ENCODE measurements around the gene EYS. TPM values are rescaled to one million over a fixed set of nuclear protein-coding genes. Genes with fewer than 3 reads are reported as not detected.
"Not testable (repeated sequence)": the region's sequence is repeated elsewhere in the genome, so short reads cannot be mapped to it uniquely, and the experiment has no call there.

EYS gene
- total and polyA plus RNA-seq, 2 experiments from 2014 or later, result 0.04 TPM; not detected in 1

GRCh38 chr6:64249115-64249514, 1457.9 kb downstream of the EYS start:
- H3F3A ChIP-seq (ENCODE audit: insufficient read depth), result no peaks in the 10 kb centered on the region
- no peaks in the 10 kb centered on the region for H3K4me1 ChIP-seq (ENCODE audit: insufficient read depth)
- H3K36me3 ChIP-seq (ENCODE audit: low read depth), result no peaks in the 10 kb centered on the region
- no peak overlapping the region for H3K27ac ChIP-seq
- H3K79me2 ChIP-seq (ENCODE audit: insufficient read depth), result no peaks in the 10 kb centered on the region
- H3K9me3 ChIP-seq (ENCODE audit: low read depth), result no peaks in the 10 kb centered on the region
- no peak for DNase-seq
- in situ Hi-C loops (cut with MboI), result no loop called here
- no peak overlapping the region for H2AFZ ChIP-seq
- WGBS, 2 experiments (ENCODE audit: low coverage in 1 of 2, low lambda C conversion rate in 2 of 2, missing lambda C conversion rate in 2 of 2), result 74 to 87% methylated on average over 1 of the region's 1 CpG
- TF ChIP-seq EZH2phosphoT487 (IDR thresholded peaks at IDR 0.05; ENCODE audit: insufficient read depth, low read depth), result no peak
- no peak for TF ChIP-seq EZH2 (IDR thresholded peaks at IDR 0.05; ENCODE audit: insufficient read depth, poor library complexity, severe bottlenecking)
- H3K4me2 ChIP-seq (ENCODE audit: unreplicated experiment), result no peak overlapping the region
- no peaks in the 10 kb centered on the region for H3K27me3 ChIP-seq (replicated peaks; ENCODE audit: insufficient read depth)
- no peak overlapping the region for H3K9ac ChIP-seq
- H3K4me3 ChIP-seq, result no peak overlapping the region
- H4K20me1 ChIP-seq (ENCODE audit: insufficient read depth), result no peaks in the 10 kb centered on the region
- no peaks in the 10 kb centered on the region for H3K9me2 ChIP-seq (ENCODE audit: insufficient read depth)

GRCh38 chr6:64243618-64244017, 1463.4 kb downstream of the EYS start:
- in situ Hi-C loops (cut with MboI), result no loop called here
- no peaks in the 10 kb centered on the region for H3K36me3 ChIP-seq (ENCODE audit: low read depth)
- DNase-seq, result no peak
- H3K27ac ChIP-seq, result no peak overlapping the region
- H3K9me3 ChIP-seq (ENCODE audit: low read depth), result no peaks in the 10 kb centered on the region
- no peaks in the 10 kb centered on the region for H3F3A ChIP-seq (ENCODE audit: insufficient read depth)
- TF ChIP-seq EZH2 (IDR thresholded peaks at IDR 0.05; ENCODE audit: insufficient read depth, poor library complexity, severe bottlenecking) (no peak), EZH2phosphoT487 (IDR thresholded peaks at IDR 0.05; ENCODE audit: insufficient read depth, low read depth) (no peak)
- H4K20me1 ChIP-seq (ENCODE audit: insufficient read depth), result no peaks in the 10 kb centered on the region
- no peaks in the 10 kb centered on the region for H3K79me2 ChIP-seq (ENCODE audit: insufficient read depth)
- no peak overlapping the region for H2AFZ ChIP-seq
- H3K9me2 ChIP-seq (ENCODE audit: insufficient read depth), result no peaks in the 10 kb centered on the region
- no peak overlapping the region for H3K4me3 ChIP-seq
- H3K27me3 ChIP-seq (replicated peaks; ENCODE audit: insufficient read depth), result no peaks in the 10 kb centered on the region
- no peak overlapping the region for H3K9ac ChIP-seq
- no peaks in the 10 kb centered on the region for H3K4me1 ChIP-seq (ENCODE audit: insufficient read depth)
- H3K4me2 ChIP-seq (ENCODE audit: unreplicated experiment), result no peak overlapping the region

GRCh38 chr6:64238908-64239307, 1468.1 kb downstream of the EYS start:
- H3K27me3 ChIP-seq (replicated peaks; ENCODE audit: insufficient read depth); H3K9ac ChIP-seq; DNase-seq; H3K27ac ChIP-seq; in situ Hi-C loops (cut with MboI); H3K4me3 ChIP-seq; H3F3A ChIP-seq (ENCODE audit: insufficient read depth); H3K9me2 ChIP-seq (ENCODE audit: insufficient read depth); H3K4me2 ChIP-seq (ENCODE audit: unreplicated experiment); H3K36me3 ChIP-seq (ENCODE audit: low read depth); H4K20me1 ChIP-seq (ENCODE audit: insufficient read depth); H2AFZ ChIP-seq; H3K79me2 ChIP-seq (ENCODE audit: insufficient read depth); H3K9me3 ChIP-seq (ENCODE audit: low read depth); H3K4me1 ChIP-seq (ENCODE audit: insufficient read depth): not testable (repeated sequence)
- WGBS, 2 experiments (ENCODE audit: low coverage in 1 of 2, low lambda C conversion rate in 2 of 2, missing lambda C conversion rate in 2 of 2), result 21 to 26% methylated on average over 2 of the region's 2 CpGs

- no peaks in the 10 kb centered on the region for H3K36me3 ChIP-seq (ENCODE audit: low read depth)
- H3K9me3 ChIP-seq (ENCODE audit: low read depth), result no peaks in the 10 kb centered on the region
- TF ChIP-seq EZH2phosphoT487 (IDR thresholded peaks at IDR 0.05; ENCODE audit: insufficient read depth, low read depth) (no peak), EZH2 (IDR thresholded peaks at IDR 0.05; ENCODE audit: insufficient read depth, poor library complexity, severe bottlenecking) (no peak)
- H3F3A ChIP-seq (ENCODE audit: insufficient read depth), result no peaks in the 10 kb centered on the region
- no peak overlapping the region for H3K9ac ChIP-seq
- WGBS, 2 experiments (ENCODE audit: low coverage in 1 of 2, low lambda C conversion rate in 2 of 2, missing lambda C conversion rate in 2 of 2), result 67 to 71% methylated on average over 3 of the region's 3 CpGs
- H2AFZ ChIP-seq, result no peak overlapping the region
- no peaks in the 10 kb centered on the region for H3K79me2 ChIP-seq (ENCODE audit: insufficient read depth)
- no peaks in the 10 kb centered on the region for H3K9me2 ChIP-seq (ENCODE audit: insufficient read depth)
- no peak for DNase-seq
- H3K4me3 ChIP-seq, result no peak overlapping the region
- in situ Hi-C loops (cut with MboI), result no loop called here
- H3K27ac ChIP-seq, result no peak overlapping the region
- H3K4me1 ChIP-seq (ENCODE audit: insufficient read depth), result no peaks in the 10 kb centered on the region
- H4K20me1 ChIP-seq (ENCODE audit: insufficient read depth), result no peaks in the 10 kb centered on the region
- no peak overlapping the region for H3K4me2 ChIP-seq (ENCODE audit: unreplicated experiment)
- no peaks in the 10 kb centered on the region for H3K27me3 ChIP-seq (replicated peaks; ENCODE audit: insufficient read depth)
These were observed 1469.0 kb downstream of the EYS start for GRCh38 chr6:64238071-64238470.

GRCh38 chr6:64233746-64234145, 1473.3 kb downstream of the EYS start:
- WGBS, 2 experiments (ENCODE audit: low coverage in 1 of 2, low lambda C conversion rate in 2 of 2, missing lambda C conversion rate in 2 of 2), result 40 to 51% methylated on average over 3 of the region's 3 CpGs
- no peaks in the 10 kb centered on the region for H3K9me2 ChIP-seq (ENCODE audit: insufficient read depth)
- no peak overlapping the region for H3K4me3 ChIP-seq
- H3K4me2 ChIP-seq (ENCODE audit: unreplicated experiment), result no peak overlapping the region
- no peaks in the 10 kb centered on the region for H3K27me3 ChIP-seq (replicated peaks; ENCODE audit: insufficient read depth)
- TF ChIP-seq EZH2 (IDR thresholded peaks at IDR 0.05; ENCODE audit: insufficient read depth, poor library complexity, severe bottlenecking) (no peak), EZH2phosphoT487 (IDR thresholded peaks at IDR 0.05; ENCODE audit: insufficient read depth, low read depth) (no peak)
- DNase-seq, result no peak
- no peak overlapping the region for H3K9ac ChIP-seq
- no peaks in the 10 kb centered on the region for H3K4me1 ChIP-seq (ENCODE audit: insufficient read depth)
- no peak overlapping the region for H2AFZ ChIP-seq
- no peaks in the 10 kb centered on the region for H4K20me1 ChIP-seq (ENCODE audit: insufficient read depth)
- no peaks in the 10 kb centered on the region for H3K9me3 ChIP-seq (ENCODE audit: low read depth)
- no peaks in the 10 kb centered on the region for H3K79me2 ChIP-seq (ENCODE audit: insufficient read depth)
- H3K36me3 ChIP-seq (ENCODE audit: low read depth), result no peaks in the 10 kb centered on the region
- H3F3A ChIP-seq (ENCODE audit: insufficient read depth), result no peaks in the 10 kb centered on the region
- H3K27ac ChIP-seq, result no peak overlapping the region
- in situ Hi-C loops (cut with MboI), result no loop called here

Data from GM23248 (cell line).